ENCODE data around the gene POP4. TPM values are rescaled to one million over a fixed set of nuclear protein-coding genes. Genes with fewer than 3 reads are reported as not detected.

The POP4 gene, protein sequence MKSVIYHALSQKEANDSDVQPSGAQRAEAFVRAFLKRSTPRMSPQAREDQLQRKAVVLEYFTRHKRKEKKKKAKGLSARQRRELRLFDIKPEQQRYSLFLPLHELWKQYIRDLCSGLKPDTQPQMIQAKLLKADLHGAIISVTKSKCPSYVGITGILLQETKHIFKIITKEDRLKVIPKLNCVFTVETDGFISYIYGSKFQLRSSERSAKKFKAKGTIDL
- 72.3 and 89.3 TPM in 2 replicates for total RNA-seq

DNA sequence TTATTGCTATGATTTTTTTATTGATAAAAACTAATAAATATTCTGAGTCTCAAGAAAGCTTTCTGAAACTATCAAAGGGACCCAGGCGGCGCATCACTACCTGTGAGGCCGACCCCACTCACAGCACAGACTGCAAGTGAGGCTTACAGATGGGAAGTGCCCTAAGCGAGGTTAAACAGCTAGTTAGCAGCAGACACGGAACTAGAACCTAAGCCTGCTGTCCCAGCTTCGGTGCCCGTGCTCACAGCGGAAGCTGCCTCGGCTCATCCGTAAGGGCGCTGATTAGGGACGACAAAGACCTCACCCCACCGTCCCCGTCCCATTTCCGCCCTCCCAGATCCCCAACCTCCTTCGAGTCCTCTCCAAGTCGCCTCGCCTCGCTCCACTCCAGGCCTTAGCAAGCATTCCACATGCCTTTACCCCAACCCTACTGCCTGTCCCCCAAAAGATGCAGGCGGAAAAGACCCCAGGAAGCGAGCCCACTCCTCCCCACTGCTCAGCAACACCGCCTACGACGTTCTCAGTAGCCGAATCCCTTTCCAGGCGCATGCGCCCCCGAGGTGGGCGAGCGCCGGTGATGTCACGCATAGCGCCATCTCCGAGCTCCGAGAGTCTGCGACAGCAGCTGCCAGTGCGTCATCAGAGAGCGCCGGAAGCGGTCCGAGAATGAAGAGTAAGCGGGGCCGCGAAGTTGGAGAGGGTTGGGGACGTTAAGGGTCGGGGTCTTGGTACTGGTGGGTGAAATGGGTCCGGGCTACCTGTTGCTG lies at the start of gene POP4:
POP4 (plus strand) TSS at position 631 of the 767 bp plus-strand sequence; CDS start at position 667, 36 bp downstream.

GRCh38 chr19:29665215-29665825 lies 59.2 kb downstream of the POP4 start, which contains the start of gene PLEKHF1:
Gene PLEKHF1 (plus strand): TSS chr19:29665461. CDS start chr19:29673840, 8,379 bp downstream.

Other genes with a start within 250 kb of the POP4 start
- gene VSTM2B, start 80.3 kb upstream of the POP4 start, total RNA-seq = not detected in 2 replicates
- 12.1 and 16.1 TPM in 2 replicates for gene PLEKHF1, start 59.2 kb downstream of the POP4 start, total RNA-seq
- 33.1 and 36.6 TPM in 2 replicates for gene C19orf12, start 109.0 kb downstream of the POP4 start, total RNA-seq
- 6.4 and 7.8 TPM in 2 replicates for gene CCNE1, start 205.7 kb downstream of the POP4 start, total RNA-seq

Measured in mammary microvascular endothelial cell (primary cell).